Muscle of leg (tissue), 11 donors: ENCODE measurements around the gene USP34. TPM values are rescaled to one million over a fixed set of nuclear protein-coding genes. Genes with fewer than 3 reads are reported as not detected.

Experiments
- DNase-seq: peaks from one replicate; pipeline ENCODE4 v3.0.0; 2013
- H3K27ac ChIP-seq: one replicate; pipeline ENCODE4 v1.5.1; 2013; ENCODE audit warnings: mild to moderate bottlenecking, low read length, control low read depth
- H3K27me3 ChIP-seq: one replicate; pipeline ENCODE4 v1.6.1; 2013; ENCODE audit warnings: low read length; ENCODE audit not compliant: control insufficient read depth, insufficient read depth
- H3K36me3 ChIP-seq: one replicate; pipeline ENCODE4 v1.6.1; 2013; ENCODE audit warnings: low read length; ENCODE audit not compliant: control insufficient read depth, insufficient read depth
- H3K4me1 ChIP-seq: one replicate; pipeline ENCODE4 v1.6.1; 2013; ENCODE audit warnings: low read length; ENCODE audit not compliant: control insufficient read depth, insufficient read depth
- H3K4me3 ChIP-seq: one replicate; pipeline ENCODE4 v1.5.1; 2013; ENCODE audit warnings: low read length, control low read depth
- H3K9me3 ChIP-seq: replicated peaks from 2 replicates; pipeline ENCODE4 v1.6.1; 2013; ENCODE audit warnings: low read depth, low read length; ENCODE audit not compliant: control insufficient read depth
- WGBS: methylation state at CpG from one replicate; pipeline ENCODE4 v1.1.5; 2013; ENCODE audit warnings: missing lambda C conversion rate; ENCODE audit not compliant: insufficient coverage; 5-methylcytosine and 5-hydroxymethylcytosine counted together
- polyA plus RNA-seq, 8 donors: library from polyadenylated mRNA; unstranded; fragments of 120-200 nt; gene quantifications; one replicate each; pipeline versions ENCODE4 v1.2.1 to v1.2.3, GENCODE V29; 2013; ENCODE audit warnings: inconsistent platforms in 1 of 8, low replicate concordance in 1 of 8; ENCODE audit not compliant: insufficient read length in 8 of 8, insufficient read depth in 1 of 8
- total RNA-seq: library from RNA; stranded (reverse); fragments of 120-200 nt; gene quantifications from one replicate; pipeline ENCODE4 v1.2.4, GENCODE V29; 2013

The USP34 gene
- total and polyA plus RNA-seq, 9 donors, result 62.5 to 88.2 (median 77.9) TPM

DNA sequence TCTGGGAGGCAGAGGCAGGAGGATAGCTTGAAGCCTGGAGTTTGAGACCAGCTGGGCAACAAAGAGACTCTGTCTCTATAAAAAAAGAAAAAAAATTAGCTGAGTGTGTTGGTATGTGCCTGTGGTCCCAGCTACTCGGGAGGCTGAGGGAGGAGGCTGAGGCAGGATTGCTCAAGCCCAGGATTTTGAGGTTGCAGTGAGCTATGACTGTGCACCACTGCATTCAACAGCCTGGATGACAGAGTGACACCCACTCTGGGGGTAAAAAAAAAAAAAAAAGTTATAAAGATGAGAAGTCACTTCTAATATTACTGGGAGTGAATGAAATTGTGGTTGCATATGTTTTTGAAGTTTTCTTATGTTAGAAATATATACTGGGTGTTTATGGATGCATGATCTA, 237.3 kb downstream of the USP34 start:
- Histone ChIP-seq H3K4me3 (no peak overlapping the region), H3K9me3 (no peaks in the 10 kb centered on the region), H3K27me3 (no peaks in the 10 kb centered on the region), H3K4me1 (no peaks in the 10 kb centered on the region), H3K27ac (no peak overlapping the region), H3K36me3 (peaks cover 37% of the 10 kb centered on the region)
- no CpG with 5 or more reads among the region's 1 CpG for WGBS
- DNase-seq, result no peak

DNA sequence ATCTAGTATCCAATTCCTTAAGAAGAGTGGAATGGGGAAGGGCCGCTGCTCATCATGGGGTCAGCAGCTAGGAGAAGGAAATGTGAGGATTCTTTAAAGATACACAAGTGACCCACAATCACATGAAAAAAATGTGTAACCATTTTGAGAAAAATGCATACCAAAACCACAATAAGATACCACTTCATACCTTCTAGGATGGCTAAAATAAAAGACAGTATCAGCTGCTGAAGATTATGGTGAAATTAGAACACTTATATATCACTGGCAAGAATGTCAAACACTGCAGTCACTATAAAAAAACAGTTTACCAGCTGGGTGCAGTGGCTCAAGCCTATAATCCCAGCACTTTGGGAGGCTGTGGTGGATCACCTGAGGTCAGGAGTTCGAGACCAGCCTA, 241.0 kb downstream of the USP34 start:
- H3K4me1 ChIP-seq, result no peaks in the 10 kb centered on the region
- no peak for DNase-seq
- no peaks in the 10 kb centered on the region for H3K9me3 ChIP-seq
- no peaks in the 10 kb centered on the region for H3K27me3 ChIP-seq
- no CpG with 5 or more reads among the region's 2 CpGs for WGBS
- H3K4me3 ChIP-seq, result no peak overlapping the region
- peaks cover 43% of the 10 kb centered on the region for H3K36me3 ChIP-seq
- H3K27ac ChIP-seq, result no peak overlapping the region

DNA sequence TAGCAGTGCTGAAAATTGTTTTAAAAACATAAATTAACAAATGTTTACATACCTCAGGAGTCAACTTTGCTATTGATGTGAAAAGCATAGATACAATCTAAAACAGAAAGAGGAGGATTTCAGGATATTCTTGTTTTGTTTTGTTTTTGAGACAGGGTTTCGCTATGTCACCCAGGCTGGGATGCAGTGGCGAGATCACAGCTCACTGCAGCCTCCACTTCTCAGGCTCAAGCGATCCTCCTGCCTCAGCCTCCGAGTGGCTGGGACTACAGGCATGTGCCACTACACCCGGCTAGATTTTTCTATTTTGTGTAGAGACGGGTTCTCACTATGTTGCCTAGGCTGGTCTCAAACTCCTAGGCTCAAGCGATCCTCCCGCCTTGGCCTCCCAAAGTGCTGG, 248.3 kb downstream of the USP34 start:
- Histone ChIP-seq H3K4me3 (no peak overlapping the region), H3K27ac (no peak overlapping the region), H3K27me3 (no peaks in the 10 kb centered on the region), H3K36me3 (peaks cover 23% of the 10 kb centered on the region), H3K4me1 (no peaks in the 10 kb centered on the region), H3K9me3 (no peaks in the 10 kb centered on the region)
- 97% methylated on average over 6 of the region's 8 CpGs for WGBS
- no peak for DNase-seq

DNA sequence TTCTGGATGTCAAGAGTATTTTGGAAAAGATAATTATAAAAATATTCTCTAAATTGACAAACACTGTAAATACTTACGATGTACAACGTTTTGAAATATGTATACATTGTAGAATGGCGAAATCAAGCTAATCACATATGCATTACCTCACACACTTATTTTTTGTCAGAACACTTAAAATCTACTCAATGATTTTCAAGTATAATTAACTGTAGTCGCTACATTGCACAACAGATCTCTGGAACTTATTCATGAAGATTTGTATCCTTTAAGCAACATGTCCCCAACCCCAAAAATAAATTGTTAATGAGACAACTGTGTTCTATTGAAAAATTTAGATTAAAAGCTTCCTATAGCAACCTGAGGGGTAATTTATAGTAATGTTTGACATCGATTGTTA, 249.1 kb downstream of the USP34 start:
- no peaks in the 10 kb centered on the region for H3K4me1 ChIP-seq
- DNase-seq, result no peak
- H3K36me3 ChIP-seq, result peaks cover 21% of the 10 kb centered on the region
- H3K27me3 ChIP-seq, result no peaks in the 10 kb centered on the region
- no peak overlapping the region for H3K27ac ChIP-seq
- no peaks in the 10 kb centered on the region for H3K9me3 ChIP-seq
- WGBS, result no CpG with 5 or more reads among the region's 5 CpGs
- H3K4me3 ChIP-seq, result no peak overlapping the region

DNA sequence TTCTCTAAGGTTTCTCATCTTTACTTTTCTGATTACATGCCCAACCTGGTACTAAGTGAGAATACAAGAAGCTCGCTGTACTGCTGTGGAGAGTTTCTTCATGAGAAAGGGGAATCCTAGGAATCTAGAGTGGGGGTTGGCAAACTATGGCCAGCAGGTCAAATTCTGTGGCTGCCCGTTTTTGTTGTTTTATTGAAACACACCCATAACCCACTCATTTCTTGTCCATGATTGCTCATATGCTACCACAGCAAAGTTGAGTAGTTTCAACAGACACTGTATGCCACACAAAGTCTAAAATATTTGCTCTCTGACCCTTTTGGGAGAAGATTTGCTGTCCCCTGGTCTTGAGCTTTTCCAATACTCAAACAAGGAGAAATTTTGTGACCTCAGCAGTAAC, 250.1 kb downstream of the USP34 start:
- DNase-seq, result no peak
- Histone ChIP-seq H3K4me1 (no peaks in the 10 kb centered on the region), H3K36me3 (peaks cover 16% of the 10 kb centered on the region), H3K27me3 (no peaks in the 10 kb centered on the region), H3K9me3 (no peaks in the 10 kb centered on the region), H3K27ac (no peak overlapping the region), H3K4me3 (no peak overlapping the region)
- WGBS, result no CpG with 5 or more reads among the region's 2 CpGs

DNA sequence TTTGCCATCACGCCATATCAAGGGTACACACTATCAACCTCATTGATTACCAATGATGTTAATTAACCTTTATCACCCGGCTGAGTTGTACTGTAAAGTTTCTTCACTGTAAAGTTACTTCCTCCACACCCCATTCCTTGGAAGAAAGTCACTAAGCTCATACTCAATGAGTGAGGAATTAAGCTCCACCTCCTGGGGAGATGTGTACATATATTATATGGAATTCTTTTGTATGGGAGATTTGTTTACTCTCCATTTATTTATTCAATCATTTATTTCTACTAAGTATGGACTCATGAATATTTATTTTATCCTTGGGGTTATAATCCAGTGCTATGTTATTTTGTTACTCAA, 252.1 kb downstream of the USP34 start:
- Histone ChIP-seq H3K36me3 (peaks cover 21% of the 10 kb centered on the region), H3K27ac (no peak overlapping the region)
- WGBS, result no CpG with 5 or more reads among the region's 2 CpGs

DNA sequence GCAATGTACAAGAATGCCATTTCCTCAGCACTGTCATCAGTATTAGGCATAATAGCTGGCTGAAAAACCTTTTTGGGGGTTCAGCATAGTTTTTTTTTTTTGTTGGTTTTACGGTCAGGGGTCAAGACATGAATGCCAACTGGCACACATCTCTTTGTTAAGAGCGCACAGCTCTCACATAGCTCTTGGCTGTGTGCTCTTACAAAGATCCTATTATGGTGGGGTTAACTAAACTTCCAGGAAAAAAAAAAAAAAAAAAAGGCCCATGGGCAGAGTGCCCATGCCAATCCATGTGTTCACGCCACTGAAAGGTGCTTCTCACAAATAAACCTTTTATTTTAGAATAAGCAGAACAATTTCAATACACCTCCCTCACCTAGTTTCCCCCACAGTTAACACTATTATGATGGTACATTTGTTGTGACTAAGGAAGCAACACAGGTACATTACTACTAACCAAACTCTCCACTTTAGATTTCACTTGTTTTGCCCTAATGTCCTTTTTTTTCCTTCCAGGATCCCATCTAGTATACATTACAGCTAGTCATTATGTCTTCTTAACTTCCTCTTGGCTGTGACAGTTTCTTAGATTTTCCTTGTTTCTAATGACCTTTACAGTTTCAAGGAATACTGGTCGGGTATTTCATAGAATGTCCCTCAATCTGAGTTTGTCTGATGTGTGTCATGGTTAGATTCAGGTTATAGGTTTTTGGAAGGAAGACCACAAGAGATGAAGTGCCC, 252.6 kb downstream of the USP34 start:
- no peak overlapping the region for H3K4me3 ChIP-seq
- no peak for DNase-seq
- H3K9me3 ChIP-seq, result no peaks in the 10 kb centered on the region
- H3K27ac ChIP-seq, result no peak overlapping the region
- WGBS, result no CpG with 5 or more reads among the region's 4 CpGs
- H3K4me1 ChIP-seq, result no peaks in the 10 kb centered on the region
- H3K27me3 ChIP-seq, result no peaks in the 10 kb centered on the region
- peaks cover 21% of the 10 kb centered on the region for H3K36me3 ChIP-seq

More for the DNA sequence above, 252.1 kb downstream of the USP34 start:
- DNase-seq, result no peak
- Histone ChIP-seq H3K4me3 (no peak overlapping the region), H3K4me1 (no peaks in the 10 kb centered on the region), H3K9me3 (no peaks in the 10 kb centered on the region), H3K27me3 (no peaks in the 10 kb centered on the region)

DNA sequence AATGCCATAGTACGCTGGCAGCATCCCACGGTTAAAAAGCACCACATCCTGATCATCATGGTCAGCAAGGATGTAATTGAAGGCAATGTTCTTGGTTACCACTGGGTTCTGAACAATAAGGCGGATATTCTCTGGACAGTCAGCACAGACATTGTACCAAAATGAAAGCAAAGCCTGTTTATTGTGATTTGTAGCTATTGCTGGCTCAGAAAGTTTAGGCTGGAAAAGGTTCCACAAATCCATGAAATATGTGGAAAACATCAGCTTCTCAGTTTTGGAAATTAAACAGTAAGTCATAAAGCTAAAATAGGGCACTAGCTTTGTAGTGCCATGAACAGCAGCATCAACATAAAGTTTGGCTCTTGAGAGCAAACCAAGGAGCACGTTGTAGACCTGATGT, 256.7 kb downstream of the USP34 start:
- H3K9me3 ChIP-seq, result no peaks in the 10 kb centered on the region
- no peak overlapping the region for H3K4me3 ChIP-seq
- no peaks in the 10 kb centered on the region for H3K4me1 ChIP-seq
- WGBS, result 92% methylated on average over 2 of the region's 4 CpGs
- DNase-seq, result no peak
- H3K27ac ChIP-seq, result no peak overlapping the region
- peaks cover 14% of the 10 kb centered on the region for H3K36me3 ChIP-seq
- no peaks in the 10 kb centered on the region for H3K27me3 ChIP-seq

DNA sequence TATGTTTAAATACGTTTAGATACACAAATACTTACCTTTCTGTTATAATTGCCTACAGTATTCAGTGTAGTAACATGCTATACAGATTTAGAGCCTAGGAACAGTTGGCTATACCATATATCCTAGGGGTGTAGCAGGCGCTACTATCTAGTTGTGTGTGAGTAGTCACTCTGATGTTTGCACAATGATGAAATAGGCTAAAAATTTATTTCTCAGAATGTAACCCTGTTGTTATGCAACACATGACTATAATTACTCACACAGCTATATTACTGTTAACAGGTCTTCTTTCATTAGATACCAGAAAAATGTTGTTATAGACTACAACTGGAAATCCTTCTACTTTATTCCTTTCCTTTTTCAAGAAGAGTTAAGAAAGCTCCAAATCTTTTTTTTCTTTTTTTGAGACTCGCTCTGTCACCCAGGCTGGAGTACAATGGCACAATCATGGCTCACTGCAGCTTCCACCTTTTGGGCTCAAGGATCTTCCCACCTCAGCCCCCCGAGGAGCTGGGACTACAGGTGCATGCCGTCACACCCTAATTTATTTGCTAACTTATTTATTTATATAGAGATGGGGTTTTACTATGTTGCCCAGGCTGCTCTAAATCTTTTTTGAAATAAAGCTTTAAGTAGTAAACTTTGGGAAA, 260.4 kb downstream of the USP34 start:
- peaks cover 14% of the 10 kb centered on the region for H3K36me3 ChIP-seq
- H3K27me3 ChIP-seq, result no peaks in the 10 kb centered on the region
- H3K4me1 ChIP-seq, result no peaks in the 10 kb centered on the region

DNA sequence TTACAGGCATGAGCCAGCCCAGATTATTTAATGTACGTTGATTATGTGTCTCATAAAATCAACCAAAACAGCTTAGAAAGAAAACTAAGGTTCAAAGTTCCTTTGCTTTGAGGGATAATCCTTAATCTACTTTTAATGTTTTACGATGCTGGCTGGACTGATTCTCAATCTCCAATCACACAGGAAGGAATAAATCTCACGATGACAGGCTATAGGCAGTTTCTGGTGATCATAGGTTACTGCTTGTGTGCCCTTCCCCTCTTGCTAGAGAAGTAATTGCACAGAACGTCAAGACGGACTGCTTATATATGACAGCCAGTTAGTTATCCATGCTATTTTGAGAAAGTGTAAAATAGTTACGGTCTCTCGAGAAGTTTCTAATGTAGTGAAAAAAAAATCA, 265.8 kb downstream of the USP34 start:
- H3K9me3 ChIP-seq, result no peaks in the 10 kb centered on the region
- no peak overlapping the region for H3K27ac ChIP-seq
- no peak overlapping the region for H3K4me3 ChIP-seq
- DNase-seq, result no peak
- WGBS, result no CpG with 5 or more reads among the region's 7 CpGs
- no peaks in the 10 kb centered on the region for H3K27me3 ChIP-seq
- no peaks in the 10 kb centered on the region for H3K4me1 ChIP-seq
- peaks cover 29% of the 10 kb centered on the region for H3K36me3 ChIP-seq

More for the DNA sequence above, 260.4 kb downstream of the USP34 start:
- no peak for DNase-seq
- Histone ChIP-seq H3K4me3 (no peak overlapping the region), H3K27ac (no peak overlapping the region), H3K9me3 (no peaks in the 10 kb centered on the region)
- WGBS, result no CpG with 5 or more reads among the region's 5 CpGs
